Colon (tissue), 2 donors: ENCODE results near the gene RAB6A.
"Not testable (repeated sequence)": the region's sequence is repeated elsewhere in the genome, so short reads cannot be mapped to it uniquely, and the experiment has no call there.

Source experiments
- FAIRE-seq: peaks from 2 replicates; lab custom pipeline; 2012; peaks lifted over from hg19 to GRCh38; lab: Jason Lieb, UNC
- donor health status: control.
- donor health status: control.

Gene RAB6A

DNA sequence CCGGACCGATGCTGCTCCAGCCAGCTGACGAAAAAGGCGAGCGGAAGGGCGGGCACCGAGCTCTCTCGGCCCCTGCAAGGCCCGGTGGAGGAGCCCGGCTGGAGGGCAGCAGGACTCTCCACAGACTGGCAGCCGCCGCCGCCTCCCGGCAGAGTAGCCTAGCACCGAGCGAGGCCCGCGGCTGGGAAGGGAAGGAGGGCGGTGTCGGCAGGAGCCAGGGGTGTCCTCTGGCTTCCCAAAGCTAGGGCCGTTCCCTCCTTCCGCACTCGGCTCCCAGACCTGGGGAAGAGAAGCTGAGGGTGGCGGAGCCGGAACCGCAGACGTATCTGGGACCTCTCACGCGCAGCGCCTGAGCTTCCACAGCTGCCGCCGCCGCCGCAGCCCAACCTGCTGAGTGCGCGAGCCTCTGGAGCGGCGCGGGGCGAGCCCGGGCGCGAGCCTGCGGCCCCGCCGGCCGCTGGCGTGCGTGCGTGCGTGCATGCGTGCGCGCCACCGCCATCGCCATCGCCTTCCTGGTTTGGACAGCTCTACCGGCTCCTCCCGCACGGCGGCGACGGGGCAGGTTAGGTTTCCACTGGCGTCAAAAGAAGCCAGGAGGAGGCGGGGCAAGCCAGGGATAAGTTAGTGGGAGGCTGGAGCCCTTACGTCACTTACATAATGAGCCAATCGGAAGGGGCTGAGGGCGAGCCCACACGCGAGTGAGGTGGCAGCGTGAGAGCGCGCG lies at the start of gene RAB6A:
Gene RAB6A (minus strand): TSS at position 396 of the 724 bp plus-strand sequence. CDS start 439 bp downstream, outside the sequence.
- no peak for FAIRE-seq

DNA sequence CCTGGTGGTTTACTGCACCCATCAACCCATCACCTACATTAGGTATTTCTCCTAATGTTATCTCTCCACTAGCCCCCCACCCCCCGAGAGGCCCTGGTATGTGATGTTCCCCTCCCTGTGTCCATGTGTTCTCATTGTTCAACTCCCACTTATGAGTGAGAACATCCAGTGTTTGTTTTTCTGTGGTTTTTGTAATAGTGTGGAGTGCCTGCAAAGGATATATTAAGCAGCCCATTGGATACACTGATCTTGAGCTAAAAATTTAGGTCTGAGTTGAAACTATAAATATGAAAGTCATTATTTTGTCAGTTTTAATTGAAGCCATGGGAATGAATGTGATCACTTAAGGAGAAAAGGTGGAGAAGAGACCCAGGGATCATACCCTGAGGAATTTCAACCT lies 49.8 kb upstream of the RAB6A start:
- no peak for FAIRE-seq

DNA sequence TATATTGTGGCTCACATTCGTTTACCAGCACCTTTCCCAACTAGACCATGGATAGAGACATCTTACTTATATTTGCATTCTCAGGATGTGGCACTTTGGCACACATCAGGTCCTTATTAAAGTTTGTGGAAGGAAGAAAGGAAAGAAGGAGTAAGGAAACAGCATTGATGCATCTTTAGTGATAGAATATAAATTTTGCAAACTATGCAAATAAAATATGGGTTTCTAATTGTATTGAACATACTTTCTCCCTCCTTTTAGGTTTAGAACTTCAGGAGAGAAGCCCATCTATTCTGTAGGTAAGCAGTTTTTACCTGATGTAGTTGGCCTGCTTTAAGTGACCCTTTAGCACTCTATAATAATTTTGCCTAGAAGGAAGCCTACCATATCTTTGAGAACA lies 47.2 kb upstream of the RAB6A start:
- FAIRE-seq, result no peak

DNA sequence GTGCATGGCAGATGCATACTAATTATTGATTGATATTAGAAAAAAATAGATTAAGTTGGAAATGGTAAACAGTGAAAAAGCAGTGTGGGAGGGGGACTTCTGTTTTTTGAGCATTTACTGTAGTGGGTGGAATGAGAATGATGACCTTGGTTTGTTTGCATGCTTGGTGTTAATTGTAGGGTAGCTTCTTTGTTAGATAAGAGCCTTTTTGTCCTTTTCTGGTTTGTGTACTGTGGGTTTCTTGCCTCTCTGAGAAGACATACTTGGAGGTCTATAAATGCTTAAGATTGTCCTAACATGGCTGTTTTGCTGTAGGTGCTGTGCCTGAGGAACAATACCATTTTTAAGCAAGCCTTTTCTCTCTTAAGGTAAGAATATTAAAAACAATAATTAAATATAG lies 43.8 kb upstream of the RAB6A start:
- FAIRE-seq, result no peak

DNA sequence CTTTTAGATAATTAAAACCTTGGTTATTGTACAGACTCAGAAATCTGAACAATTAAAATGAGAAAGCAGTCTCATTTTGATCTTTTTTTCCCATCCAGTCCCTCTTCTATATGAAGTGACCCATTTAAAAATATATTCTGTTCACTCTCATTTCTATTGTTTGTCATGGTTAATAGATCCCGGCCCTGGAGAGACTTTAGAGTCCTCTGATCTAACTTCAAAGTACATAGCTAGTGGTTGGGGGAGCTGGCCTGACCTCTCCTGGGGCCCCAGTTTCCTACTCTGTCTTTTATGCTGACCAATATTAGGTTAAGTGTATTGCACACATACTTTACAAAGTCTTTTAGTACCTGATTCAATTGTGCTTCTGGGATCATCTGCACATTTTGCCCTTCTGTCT lies 40.3 kb upstream of the RAB6A start:
- FAIRE-seq, result no peak

DNA sequence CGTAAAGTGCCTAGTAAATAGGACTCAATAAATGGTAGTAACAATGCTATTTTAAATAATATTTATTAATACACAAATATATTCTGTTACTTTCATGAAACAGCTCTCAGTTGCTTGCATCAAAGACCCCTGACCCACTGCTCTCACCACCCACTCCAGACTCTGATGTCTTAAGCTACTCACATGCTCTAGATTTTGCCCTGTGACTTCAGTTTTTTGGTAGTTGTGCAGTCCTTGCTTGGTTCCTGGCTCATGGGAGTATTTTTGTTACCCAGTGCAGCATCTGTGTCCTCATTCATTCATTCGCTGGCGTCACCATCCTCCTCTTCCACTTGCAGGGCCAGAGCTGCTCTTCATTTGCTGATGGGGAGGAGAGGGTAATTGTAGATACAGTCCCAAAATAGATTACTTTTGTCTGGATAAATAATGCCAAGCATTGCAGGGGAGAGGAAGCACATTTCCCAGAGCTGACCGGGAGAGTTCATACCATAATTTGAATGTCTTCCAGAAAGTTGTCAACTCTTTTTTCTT lies 39.5 kb upstream of the RAB6A start:
- no peak for FAIRE-seq

DNA sequence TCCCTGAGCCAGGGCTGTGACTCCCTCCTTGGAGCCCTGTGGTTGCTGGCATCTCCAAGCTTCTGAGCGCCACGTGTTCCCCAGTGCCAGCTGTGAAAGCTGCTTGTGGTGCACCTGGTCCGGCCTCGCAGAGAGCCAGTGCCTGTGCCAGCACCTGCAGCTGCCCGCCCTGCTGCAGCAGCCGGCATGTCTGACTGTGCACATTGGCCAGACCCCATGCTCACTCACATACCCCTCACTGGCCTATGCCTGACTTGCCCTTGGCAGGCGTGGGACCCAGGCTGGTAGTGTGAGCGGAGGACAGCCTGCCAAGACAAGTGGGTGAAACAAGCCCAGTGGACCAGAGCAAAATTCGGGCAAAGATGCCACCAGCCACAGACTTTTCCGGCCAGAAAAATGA lies 36.6 kb upstream of the RAB6A start:
- FAIRE-seq, result no peak

DNA sequence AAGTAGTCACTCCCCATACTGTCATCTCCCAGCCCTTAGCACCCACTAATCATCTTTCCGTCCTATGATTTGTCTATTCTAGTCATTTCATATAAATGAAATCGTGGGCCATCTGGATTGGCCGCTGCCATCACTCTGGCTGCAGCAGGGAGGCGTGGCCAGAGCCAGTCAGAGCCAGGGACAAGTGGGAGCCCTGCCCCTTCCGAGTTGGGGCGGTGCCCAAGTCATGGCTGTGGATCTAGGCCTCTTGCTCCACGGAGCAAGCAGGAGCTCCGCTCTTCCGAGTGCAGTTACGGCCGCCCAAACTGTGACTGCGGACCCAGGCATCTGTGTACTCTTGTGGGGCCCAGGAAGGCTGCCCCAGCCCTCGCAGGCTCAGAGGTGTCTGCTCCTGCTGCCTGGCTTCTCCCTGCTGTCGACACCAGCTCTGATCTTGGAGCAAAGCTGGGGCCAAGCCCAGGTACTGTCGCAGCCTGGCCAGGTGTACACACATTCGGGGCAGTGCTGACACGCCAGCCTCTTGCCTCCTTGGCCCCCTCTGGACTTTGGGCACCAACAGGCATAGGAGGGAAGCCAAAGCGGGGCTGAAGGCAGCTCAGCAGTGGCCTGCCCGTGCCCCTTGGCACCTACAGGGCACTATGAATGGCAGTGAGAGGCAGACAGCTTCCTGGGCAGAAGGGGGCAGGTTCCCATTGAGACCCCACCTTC lies 35.2 kb upstream of the RAB6A start:
- FAIRE-seq, result no peak

DNA sequence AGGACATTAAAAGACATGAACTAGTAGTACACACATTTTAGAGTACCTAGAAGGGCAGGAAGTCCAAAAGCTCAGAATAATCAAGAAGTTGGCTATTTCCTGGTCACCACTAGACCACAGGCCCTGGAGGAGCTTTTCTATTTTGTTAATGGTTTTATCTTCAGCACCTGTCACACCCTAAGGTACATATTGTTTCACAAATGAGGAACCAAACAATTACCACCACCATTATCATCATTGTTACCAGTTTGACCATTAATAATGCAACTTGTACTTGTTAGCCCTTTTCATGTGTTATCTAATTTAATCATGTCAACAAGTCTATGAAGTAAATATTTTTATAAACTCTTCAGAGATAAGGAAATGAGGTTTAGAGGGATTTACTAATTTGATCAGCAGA lies 31.7 kb upstream of the RAB6A start:
- no peak for FAIRE-seq

DNA sequence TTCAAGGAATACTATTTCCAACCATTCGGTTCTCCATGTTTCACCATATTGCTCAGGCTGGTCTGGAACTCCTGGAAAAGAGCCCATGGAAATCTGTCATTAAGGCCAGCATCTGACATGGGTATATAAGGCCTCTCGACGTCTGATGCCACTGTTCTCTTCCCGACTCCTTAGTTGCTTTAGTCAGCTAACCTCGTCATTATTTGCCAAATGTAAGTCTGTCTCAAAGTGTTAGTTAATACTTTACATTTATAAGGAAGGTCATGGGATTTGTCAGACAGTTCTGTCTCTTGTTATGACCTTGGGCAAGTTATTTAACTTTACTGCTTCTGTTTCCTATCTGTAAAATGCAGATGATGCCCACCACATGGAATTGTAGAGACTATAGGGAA lies 28.4 kb upstream of the RAB6A start:
- FAIRE-seq, result no peak

DNA sequence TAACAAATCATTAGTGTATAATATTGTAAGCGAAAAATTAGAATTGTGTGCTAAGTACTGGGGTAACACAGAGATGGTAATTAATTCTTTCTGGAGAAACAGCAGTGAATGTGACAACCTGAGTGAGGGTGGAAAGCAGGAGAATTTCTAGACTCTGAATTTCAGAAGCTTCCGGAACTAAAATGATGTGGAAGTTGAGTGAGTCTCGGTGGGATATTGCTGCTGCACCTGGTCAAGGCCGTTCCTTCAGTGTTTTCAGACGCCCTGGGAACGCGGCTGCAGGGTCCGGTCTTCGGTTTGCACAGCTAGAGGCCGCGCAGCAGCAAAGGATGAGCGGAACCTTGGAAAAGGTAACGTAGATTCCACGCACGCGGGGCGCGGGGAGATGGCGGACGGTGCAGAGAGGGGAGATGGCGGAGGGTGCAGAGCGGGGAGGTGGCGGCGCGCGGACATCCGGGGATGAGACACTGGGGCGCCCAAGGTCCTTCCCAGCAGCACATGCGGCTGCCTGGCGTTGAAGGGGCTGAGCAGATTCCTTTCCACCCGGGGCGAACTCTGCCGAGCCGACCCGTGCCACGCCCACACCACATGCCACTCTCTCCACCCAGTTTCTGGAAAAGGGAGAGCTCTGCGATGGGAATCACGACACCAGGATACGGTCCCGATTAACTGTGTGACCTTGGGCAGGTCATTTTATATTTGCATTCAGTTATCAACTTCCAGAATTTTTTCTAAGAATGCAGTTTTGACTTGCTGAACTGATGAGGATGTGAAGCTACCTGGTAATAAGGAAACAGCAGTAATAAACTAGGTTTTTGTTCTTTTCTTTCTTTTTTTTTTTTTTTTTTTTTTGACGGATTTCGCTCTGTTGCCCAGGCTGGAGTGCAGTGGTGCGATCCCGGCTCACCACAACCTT lies 27.0 kb upstream of the RAB6A start, which contains the start of gene MRPL48:
Gene MRPL48 (plus strand): TSS at position 232 of the 916 bp plus-strand sequence. CDS start 98 bp downstream, at position 330.
- no peak for FAIRE-seq

DNA sequence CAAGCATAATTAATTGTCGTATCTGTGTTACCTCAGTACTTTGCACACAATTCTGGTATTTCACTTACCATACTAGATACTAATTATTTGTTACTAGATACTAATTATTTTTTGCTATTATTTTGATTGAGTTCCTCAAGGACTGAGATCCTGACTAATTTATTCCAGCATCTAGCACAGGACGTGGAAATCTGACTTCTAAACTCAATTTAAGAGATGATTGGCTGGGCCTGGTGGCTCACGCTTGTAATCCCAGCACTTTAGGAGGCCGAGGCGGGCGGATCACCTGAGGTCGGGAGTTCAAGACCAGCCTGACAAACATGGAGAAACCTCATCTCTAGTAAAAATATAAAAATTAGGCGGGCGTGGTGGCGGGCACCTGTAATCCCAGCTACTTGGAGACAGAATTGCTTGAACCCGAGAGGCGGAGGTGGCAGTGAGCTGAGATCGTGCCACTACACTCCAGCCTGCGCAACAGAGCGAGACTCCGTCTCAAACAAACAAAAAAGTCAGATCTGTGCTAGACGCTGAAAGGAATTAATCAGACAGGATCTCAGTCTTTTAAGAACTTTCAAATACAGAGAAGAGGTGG lies 26.3 kb upstream of the RAB6A start:
- no peak for FAIRE-seq

DNA sequence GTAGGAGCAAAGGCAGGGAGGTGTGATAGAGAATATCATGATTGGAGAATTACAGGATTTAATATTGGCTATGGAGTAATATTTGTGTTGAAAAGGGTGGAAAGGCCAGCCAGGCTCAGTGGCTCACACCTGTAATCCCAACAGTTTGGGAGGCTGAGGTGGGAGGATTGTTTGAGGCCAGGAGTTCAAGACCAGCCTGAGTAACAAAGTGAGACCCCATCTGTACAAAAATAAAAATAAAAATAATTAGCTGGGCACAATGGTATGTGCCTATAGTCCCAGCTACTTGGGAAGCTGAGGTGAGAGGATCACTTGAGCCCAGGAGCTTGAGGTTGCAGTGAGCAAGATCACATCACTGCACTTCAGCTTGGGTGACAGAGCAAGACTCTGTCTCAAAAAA lies 24.6 kb upstream of the RAB6A start:
- FAIRE-seq, result not testable (repeated sequence)

DNA sequence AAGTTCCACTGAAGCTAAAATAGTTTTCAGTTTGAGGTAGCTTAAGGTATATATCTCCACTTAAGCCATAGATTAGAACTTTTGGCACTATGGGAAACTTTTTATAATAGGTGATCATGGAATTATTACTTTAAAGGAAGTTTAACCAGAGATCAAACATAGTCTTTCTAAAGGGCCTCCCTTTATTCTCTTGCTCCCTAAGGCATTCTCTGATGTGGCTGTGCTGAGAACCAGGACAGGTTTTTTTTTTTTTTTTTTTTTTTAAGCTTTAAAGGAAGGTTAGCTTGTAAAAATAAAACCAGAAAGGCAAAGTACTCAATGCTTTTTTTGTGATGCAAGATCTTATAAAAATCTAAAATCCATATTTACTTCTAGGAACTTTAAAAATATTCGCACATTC lies 23.9 kb upstream of the RAB6A start:
- no peak for FAIRE-seq

DNA sequence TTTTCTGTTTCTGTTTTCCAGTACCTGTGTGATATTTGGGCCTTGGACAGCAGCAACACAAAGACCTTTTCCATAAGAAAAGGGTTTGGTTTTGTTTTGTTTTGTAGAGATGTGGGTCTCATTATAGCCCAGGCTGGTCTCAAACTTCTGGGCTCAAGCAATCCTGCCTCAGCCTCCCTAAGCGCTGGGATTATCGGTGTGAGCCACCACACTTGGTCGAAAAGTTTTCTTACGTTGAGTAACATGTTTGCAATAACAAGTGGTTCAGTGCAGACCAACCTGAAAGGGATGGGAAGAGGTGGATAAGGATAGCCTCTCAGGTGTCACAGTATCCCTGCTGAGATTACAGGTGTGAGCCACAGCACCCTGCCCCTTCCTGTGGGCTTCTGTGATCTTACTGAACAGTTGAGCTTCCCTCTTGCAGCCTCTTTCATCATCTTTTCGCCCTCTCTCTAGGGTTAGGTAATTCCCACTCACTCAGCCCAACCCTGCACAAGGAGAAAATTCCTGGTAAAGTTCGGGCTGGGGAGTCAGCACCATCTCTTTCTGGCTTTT lies 23.3 kb upstream of the RAB6A start:
- FAIRE-seq, result no peak

DNA sequence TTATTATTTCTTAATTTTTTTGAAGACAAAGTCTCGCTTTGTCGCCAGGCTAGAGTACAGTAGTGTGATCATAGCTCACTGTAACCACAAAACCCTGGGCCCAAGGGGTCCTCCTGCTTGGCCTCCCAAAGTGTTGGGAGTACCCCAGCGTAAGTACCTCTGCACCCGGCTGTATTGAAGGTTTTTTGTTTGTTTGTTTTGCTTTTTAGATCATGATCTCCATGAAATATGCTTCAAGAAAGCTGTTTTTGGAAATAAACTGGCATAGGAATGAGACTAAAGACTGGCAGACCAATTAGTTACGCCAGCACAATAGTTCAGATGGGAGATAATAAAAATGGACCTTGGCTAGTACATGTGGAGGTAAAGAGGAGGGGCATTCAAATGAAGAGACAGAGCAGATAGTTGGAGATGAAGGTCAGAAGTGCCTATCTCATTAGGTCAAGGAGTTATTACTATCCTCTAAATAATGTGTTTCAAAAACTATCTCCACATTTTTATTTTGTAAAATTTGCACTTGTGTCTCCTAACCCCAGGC lies 22.7 kb upstream of the RAB6A start:
- FAIRE-seq, result no peak

DNA sequence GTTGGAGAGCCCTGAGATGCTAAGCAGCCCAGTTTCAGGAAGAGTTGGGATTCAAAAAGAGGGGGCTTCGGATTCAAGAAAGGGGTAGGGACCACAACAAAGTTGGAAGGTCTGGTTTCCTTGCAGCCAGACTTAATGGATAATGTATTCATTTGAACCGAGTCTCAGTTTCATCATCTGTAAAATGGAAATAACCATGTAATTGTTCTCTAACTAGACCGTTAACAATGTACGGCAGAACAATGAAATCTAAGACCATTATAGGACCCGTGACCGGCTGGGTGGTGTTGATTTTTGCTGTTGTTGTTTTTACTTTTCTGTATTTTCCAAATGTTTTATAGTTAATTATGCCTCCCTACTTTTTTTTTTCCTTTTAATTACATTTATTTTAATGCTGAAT lies 20.4 kb upstream of the RAB6A start:
- FAIRE-seq, result no peak

DNA sequence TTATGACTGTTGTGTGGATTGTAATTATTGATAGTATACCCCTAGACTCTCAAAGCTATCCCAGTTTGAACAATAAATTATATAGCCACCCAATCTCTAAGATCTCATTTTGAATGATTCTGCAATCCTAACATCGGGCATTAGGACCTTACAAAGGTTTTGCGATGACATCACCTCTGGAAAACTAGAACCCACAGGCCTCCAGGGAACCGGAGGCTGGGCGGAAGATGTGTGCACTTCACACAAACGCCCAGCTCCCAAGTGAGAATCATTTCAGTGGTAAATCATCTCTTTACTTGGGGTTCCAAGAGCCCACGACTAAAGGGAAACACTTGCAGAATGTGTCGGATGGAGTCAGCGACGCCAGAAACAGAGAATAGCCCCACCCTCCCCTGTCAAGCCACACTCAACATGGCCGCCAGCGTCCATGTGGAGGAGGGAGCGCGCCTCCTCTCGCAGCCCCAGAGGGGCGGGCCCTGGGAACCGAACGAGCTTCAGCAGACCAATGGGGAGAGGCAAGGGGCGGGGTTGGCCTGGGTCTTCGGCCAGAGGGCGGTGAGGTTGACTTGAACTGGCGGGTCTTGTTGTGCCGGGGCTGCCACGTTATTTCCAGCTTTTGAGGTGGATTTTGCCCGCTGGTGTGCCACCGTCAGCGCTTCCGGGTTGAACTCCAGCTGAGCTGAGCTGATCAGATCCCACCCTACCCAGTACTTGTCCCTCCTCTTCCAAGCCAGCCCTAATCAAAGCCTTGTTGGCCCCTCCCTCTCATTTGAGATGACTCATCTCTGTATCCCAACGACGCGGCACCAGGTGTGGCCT lies 18.4 kb upstream of the RAB6A start:
- FAIRE-seq, result peak; percentile 58

DNA sequence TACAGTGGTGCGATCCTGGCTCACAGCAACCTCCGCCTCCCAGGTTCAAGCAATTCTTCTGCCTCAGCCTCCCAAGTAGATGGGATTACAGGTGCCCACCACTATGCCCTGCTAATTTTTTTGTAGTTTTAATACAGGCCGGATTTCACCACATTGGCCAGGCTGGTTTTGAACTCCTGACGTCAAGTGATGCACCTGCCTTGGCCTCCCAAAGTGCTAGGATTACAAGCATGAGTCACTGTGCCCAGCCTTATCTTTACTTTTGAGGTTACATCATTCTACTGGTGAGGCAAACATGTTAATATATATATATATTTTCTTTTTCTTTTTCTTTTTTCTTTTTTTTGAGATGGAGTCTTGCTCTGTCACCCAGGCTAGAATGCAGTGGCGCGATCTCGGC lies 9.9 kb upstream of the RAB6A start:
- not testable (repeated sequence) for FAIRE-seq

DNA sequence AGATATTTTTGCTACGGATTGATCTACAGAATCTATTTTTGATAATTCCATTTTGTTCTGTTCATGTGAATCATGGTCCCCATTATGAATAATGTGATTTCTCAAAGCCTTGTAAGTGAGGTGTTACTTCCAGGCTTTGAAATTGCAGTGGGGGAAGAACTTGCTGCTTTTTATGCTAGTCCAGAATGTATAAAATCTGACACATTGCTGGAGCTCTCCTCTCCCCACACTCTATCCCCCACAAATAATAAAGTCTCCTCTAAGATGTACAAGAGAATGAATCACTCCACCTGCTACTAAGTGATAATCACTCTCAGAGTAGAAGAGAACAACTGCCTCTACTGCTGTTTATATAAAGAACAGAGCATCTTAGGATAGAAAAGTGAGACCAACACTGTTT lies 5.9 kb upstream of the RAB6A start:
- no peak for FAIRE-seq

DNA sequence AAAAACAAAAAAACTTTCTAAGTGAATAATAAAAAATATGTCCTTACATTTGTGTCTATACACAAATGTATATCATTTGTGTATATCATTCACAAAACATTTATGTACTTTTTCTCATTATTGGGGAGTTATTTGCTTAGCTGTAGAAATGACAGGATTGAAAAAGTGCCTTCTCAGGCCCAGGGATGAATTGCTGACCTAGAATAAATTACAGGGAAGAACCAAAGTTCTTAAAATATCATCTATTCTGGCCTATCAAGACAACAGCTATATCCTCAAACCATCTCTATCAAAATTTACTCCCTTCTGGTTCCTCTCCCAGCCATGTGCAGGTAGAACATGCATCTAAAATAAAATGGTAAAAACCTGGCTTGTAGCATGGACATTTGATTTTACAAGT lies 1.9 kb upstream of the RAB6A start:
- no peak for FAIRE-seq
